ENCODE data around the gene HMSD. TPM values are rescaled to one million over a fixed set of nuclear protein-coding genes. Genes with fewer than 3 reads are reported as not detected.

Gene HMSD
- total RNA-seq, 1 donor from 2014 or later = 0.29 TPM

DNA sequence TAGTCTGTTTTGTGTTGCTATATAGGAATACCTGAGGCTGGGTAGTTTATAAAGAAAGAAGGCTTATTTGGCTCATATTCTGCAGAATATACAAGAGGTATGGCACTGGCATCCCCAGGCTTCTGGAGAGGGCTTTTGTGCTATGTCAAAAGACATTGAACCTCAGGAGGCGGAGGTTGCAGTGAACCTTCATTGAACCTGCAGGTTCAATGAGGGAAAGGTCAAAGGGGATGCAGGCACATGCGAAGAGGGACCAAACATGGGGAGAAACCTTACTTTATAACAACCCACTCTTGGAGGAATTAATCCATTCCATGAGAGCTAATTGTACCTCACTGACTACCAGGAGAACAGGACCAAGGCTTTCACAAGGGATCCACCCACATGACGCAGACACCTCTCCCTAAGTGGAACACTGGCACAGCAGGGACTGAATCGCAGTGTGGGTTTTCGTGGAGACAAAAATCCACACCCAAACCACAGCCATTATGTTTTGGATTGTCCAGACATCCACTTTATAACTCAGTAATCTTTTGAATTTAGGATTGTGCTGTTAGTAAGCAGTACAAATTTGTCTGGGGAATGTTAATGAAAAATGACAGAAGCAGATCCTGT is 16.7 kb downstream of the HMSD start:
- H3K4me3 ChIP-seq (ENCODE audit: low read depth, low read length) = no peak overlapping the region
- DNase-seq (ENCODE audit: low read depth) = no peak
- TF ChIP-seq, protein P1, sequence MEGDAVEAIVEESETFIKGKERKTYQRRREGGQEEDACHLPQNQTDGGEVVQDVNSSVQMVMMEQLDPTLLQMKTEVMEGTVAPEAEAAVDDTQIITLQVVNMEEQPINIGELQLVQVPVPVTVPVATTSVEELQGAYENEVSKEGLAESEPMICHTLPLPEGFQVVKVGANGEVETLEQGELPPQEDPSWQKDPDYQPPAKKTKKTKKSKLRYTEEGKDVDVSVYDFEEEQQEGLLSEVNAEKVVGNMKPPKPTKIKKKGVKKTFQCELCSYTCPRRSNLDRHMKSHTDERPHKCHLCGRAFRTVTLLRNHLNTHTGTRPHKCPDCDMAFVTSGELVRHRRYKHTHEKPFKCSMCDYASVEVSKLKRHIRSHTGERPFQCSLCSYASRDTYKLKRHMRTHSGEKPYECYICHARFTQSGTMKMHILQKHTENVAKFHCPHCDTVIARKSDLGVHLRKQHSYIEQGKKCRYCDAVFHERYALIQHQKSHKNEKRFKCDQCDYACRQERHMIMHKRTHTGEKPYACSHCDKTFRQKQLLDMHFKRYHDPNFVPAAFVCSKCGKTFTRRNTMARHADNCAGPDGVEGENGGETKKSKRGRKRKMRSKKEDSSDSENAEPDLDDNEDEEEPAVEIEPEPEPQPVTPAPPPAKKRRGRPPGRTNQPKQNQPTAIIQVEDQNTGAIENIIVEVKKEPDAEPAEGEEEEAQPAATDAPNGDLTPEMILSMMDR (conservative IDR thresholded peaks at IDR 0.05; ENCODE audit: low read depth, low read length) = no peak

DNA sequence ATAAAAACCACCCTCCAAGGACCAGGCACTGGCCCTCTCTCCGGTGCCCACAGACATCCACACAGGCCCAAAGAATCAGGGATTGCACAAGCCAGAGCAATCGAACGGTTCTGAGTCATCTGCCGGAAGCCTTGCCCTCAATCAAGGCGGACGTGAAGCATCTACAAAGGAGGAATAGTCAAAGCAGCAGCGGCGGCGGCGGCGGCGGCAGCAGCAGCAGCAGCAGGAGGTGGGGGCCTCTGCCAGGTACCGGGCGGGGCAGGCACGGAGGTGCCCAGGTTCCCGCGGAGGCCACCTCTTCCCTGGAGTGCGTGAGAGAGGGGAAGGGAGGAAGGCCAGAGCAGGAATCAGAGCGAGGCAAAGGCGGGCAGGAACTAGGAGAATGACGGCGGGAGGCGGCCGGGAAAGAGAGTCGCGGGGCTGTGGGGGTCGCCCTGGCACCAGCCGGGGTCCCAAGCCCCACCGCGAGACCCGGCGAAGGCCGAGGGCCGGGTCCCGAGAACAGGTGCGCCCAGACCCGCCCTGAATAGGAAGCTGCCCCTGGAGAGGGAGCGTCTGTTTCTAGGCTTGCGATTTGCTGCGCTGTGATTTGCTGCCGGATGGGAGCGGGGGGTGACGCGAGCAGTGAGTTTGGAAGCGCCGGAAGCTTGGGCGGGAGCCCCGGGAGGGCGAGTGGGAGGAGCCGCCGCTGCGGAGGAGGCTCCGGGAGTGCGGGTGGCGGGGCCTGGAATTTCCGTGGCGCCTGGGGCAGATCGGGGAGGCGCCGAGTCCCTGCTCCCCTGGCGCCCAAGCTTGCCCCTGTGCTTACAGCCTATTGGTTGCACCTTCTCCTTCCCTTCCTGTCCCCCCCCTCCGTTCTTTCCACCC is 21.1 kb downstream of the HMSD start, which contains the start of gene SERPINB8:
Gene SERPINB8, plus strand, starts transcription at position 140 of the 867 bp plus-strand sequence. CDS start 8,228 bp downstream, outside the sequence.
- TF ChIP-seq, protein P1 (conservative IDR thresholded peaks at IDR 0.05; ENCODE audit: low read depth, low read length) = no peak
- no peak for DNase-seq (ENCODE audit: low read depth)
- H3K4me3 ChIP-seq (ENCODE audit: low read depth, low read length) = peak within 1 kb of the TSS; percentile 83

DNA sequence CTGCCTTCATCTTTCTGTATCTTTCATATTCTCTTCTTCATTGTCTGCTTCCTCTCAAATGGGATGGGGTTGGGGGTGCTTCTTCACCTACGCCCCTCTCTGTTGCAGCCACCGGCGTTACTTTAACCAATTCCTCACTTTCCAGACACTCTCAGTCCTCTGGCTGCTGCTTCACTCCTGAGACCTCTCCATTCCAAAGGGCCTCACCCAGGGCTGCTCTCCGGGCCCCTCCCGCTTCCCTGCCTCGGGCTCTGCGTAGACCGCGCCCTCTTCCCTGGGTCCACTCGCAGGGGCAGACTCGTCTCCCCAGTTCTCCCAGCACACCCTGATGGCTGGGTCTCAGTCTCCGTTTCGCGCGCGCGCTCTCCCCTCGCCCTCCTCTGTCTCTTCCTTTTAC is 21.7 kb downstream of the HMSD start:
- TF ChIP-seq, protein P1 (conservative IDR thresholded peaks at IDR 0.05; ENCODE audit: low read depth, low read length) = no peak
- H3K4me3 ChIP-seq (ENCODE audit: low read depth, low read length) = peak overlapping the region; percentile 83
- no peak for DNase-seq (ENCODE audit: low read depth)

DNA sequence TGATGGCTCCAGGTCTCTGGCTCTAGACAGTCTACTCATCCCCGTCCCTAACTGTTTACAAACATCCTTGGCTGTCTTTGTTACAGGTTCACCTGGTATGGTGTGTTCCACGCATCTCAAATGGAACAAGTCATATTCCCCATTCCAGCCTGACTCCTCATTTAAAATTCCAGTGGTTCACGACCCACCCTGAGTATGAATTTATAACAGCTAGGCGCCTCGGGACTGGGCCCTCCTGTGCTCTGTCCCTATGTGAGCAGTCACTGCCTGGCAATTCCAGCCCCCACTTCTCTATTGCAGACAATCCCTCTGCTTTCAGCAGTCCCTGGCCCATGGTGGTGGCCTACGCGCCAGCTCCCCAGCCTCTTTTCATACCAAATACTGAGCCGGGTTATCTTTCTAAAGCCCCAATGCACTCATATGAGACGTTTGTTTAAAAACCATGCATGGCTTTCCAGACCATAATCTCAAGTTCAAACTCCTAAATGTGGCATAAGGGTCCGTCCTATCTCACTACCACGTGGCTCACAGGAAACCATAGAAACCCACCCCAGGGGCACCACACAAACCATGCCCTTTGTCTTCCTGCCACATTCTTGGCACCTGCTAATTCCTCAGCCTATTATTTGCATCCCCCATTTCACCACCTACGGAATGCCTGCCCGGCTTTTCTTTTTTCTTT is 22.4 kb downstream of the HMSD start:
- H3K4me3 ChIP-seq (ENCODE audit: low read depth, low read length) = peak overlapping the region; percentile 83
- TF ChIP-seq, protein P1 (conservative IDR thresholded peaks at IDR 0.05; ENCODE audit: low read depth, low read length) = no peak
- DNase-seq (ENCODE audit: low read depth) = no peak

DNA sequence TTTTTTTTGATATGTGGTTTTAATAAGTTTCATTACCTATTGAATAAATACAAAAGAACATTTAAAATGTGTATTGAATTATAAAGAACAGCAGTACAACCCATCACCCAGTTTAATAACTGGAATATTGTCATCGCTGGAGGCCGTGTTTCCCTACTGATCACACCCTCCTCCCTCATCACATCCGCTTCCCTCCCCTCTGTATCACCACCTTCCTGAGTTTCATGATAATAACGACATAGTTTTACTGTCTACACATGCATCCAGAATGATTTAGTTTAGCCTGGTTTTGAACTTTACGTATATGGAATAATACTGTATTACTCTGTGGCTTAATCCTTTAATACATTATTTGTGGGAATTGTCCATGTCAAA is 22.9 kb downstream of the HMSD start:
- H3K4me3 ChIP-seq (ENCODE audit: low read depth, low read length) = no peak overlapping the region
- DNase-seq (ENCODE audit: low read depth) = no peak

DNA sequence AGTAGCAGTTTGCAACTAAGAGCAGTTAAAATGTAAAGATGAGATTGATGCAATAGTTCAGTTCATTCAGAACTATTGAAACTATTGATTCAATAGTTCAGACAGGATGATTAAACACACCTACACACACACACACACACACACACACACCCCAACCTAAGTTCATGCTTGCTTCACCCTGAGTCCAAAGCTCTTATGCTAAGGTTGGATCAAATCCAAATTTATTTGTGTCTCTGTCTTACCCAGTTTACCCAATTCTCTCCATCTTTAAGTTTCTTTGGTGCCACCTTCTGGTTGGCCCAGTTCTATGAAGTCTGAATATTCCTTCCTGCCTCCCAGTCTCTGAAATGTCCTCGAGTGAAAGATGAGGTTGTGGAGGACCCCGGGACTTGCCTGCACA is 25.9 kb downstream of the HMSD start:
- TF ChIP-seq, protein P1 (conservative IDR thresholded peaks at IDR 0.05; ENCODE audit: low read depth, low read length) = peak; percentile 53
- DNase-seq (ENCODE audit: low read depth) = no peak
- H3K4me3 ChIP-seq (ENCODE audit: low read depth, low read length) = no peak overlapping the region

More for the DNA sequence above, 22.9 kb downstream of the HMSD start:
- TF ChIP-seq, protein P1 (conservative IDR thresholded peaks at IDR 0.05; ENCODE audit: low read depth, low read length) = no peak

All from epithelial cell of proximal tubule (primary cell).